ENCODE data around the gene GMNC.

GRCh38 chr3:190903156-190903555, 40.7 kb upstream of the GMNC start:
- no peak for TF ChIP-seq CTCF (IDR thresholded peaks at IDR 0.05; ENCODE audit: low read length)
- no peak for TF ChIP-seq EZH2phosphoT487 (IDR thresholded peaks at IDR 0.05; ENCODE audit: low read length)

Measured in MM.1S (cell line).